Measurements from ENCODE around the gene CBR1. TPM values are rescaled to one million over a fixed set of nuclear protein-coding genes. Genes with fewer than 3 reads are reported as not detected.

Gene CBR1
- total and polyA plus RNA-seq, 2 donors (not counting 3 experiments of a cell fraction or from before 2014, with no cell fraction given): 41.3 to 124 TPM

- no peaks in the 10 kb centered on the region for H3K9me1 ChIP-seq (replicated peaks; ENCODE audit: control insufficient read depth, extremely low read depth, insufficient read depth, low read length)
- H3K9me3 ChIP-seq (replicated peaks; ENCODE audit: control insufficient read depth, insufficient read depth, low read length): no peaks in the 10 kb centered on the region
- no peak overlapping the region for H3K4me2 ChIP-seq (ENCODE audit: insufficient read depth, low read length)
- no TSS peak for BruUV-seq (replicated peaks)
- DNase-seq (ENCODE audit: low read depth, low spot score): no peak
- H2AFZ ChIP-seq (ENCODE audit: low read depth, low read length): no peak overlapping the region
- H3K4me3 ChIP-seq (replicated peaks in 1 of 3; ENCODE audit: insufficient read depth in 1 of 3, low read depth in 1 of 3, low read length in 3 of 3): no peak overlapping the region
- no peaks in the 10 kb centered on the region for H3K4me1 ChIP-seq (ENCODE audit: control insufficient read depth, extremely low read depth, insufficient read depth, low read length)
- dilution Hi-C loops (cut with MboI; ENCODE audit: extremely low pct_ligation_motif_present, low sequenced_read_pairs): no loop called here
- no peak overlapping the region for H3K9ac ChIP-seq (replicated peaks; ENCODE audit: extremely low read depth, insufficient read depth, low read length)
- no peaks in the 10 kb centered on the region for H3K79me2 ChIP-seq (ENCODE audit: control insufficient read depth, insufficient read depth, low read length)
- POLR2A ChIA-PET: no interaction called here
- H3K27me3 ChIP-seq (ENCODE audit: control insufficient read depth in 2 of 2, insufficient read depth in 2 of 2, low read length in 2 of 2): peaks cover 35 to 47% of the 10 kb centered on the region in 2 experiments
- H3K27ac ChIP-seq (ENCODE audit: insufficient read depth, low read depth, low read length): no peak overlapping the region
- no peak for FAIRE-seq
- CTCF ChIA-PET: interaction anchor here (0.6 to 1.3 kb wide), 20 partner anchors 10 to 1268 kb away, joined by 3 to 12 read pairs (median 4); partner anchors contain the start of genes CBR1 and SETD4
- H3K36me3 ChIP-seq (ENCODE audit: control insufficient read depth in 2 of 2, extremely low read depth in 1 of 2, insufficient read depth in 2 of 2, low read length in 2 of 2): no peaks in the 10 kb centered on the region
- TF ChIP-seq EZH2 (IDR thresholded peaks at IDR 0.05; ENCODE audit: borderline replicate concordance, low read depth, low read length, severe bottlenecking) (peak; percentile 64), MYC (IDR thresholded peaks at IDR 0.05; ENCODE audit: low read depth, low read length) (no peak)
- intact Hi-C loops (cut with micrococcal nuclease): no loop called here
- H4K20me1 ChIP-seq (replicated peaks; ENCODE audit: control insufficient read depth, extremely low read depth, insufficient read depth, low read length): no peaks in the 10 kb centered on the region
Observed at GRCh38 chr21:36105327-36105842, 35.6 kb downstream of the CBR1 start.

- Histone ChIP-seq H3K27ac (ENCODE audit: insufficient read depth, low read depth, low read length) (no peak overlapping the region), H3K4me2 (ENCODE audit: insufficient read depth, low read length) (no peak overlapping the region), H3K4me3 (replicated peaks in 1 of 3; ENCODE audit: insufficient read depth in 1 of 3, low read depth in 1 of 3, low read length in 3 of 3) (no peak overlapping the region), H3K9me1 (replicated peaks; ENCODE audit: control insufficient read depth, extremely low read depth, insufficient read depth, low read length) (no peaks in the 10 kb centered on the region), H3K36me3 (ENCODE audit: control insufficient read depth in 2 of 2, extremely low read depth in 1 of 2, insufficient read depth in 2 of 2, low read length in 2 of 2) (no peaks in the 10 kb centered on the region), H3K9me3 (replicated peaks; ENCODE audit: control insufficient read depth, insufficient read depth, low read length) (no peaks in the 10 kb centered on the region), H4K20me1 (replicated peaks; ENCODE audit: control insufficient read depth, extremely low read depth, insufficient read depth, low read length) (no peaks in the 10 kb centered on the region), H3K27me3 (ENCODE audit: control insufficient read depth in 2 of 2, insufficient read depth in 2 of 2, low read length in 2 of 2) (peaks cover 23 to 31% of the 10 kb centered on the region in 2 experiments), H2AFZ (ENCODE audit: low read depth, low read length) (no peak overlapping the region), H3K79me2 (ENCODE audit: control insufficient read depth, insufficient read depth, low read length) (no peaks in the 10 kb centered on the region), H3K4me1 (ENCODE audit: control insufficient read depth, extremely low read depth, insufficient read depth, low read length) (no peaks in the 10 kb centered on the region), H3K9ac (replicated peaks; ENCODE audit: extremely low read depth, insufficient read depth, low read length) (no peak overlapping the region)
- dilution Hi-C loops (cut with MboI; ENCODE audit: extremely low pct_ligation_motif_present, low sequenced_read_pairs) (no loop called here), intact Hi-C loops (cut with micrococcal nuclease) (loop anchor here (5.0 kb wide), 2 partner anchors 48 to 168 kb away; partner anchors contain the start of gene SETD4)
- CTCF ChIA-PET: interaction anchor here (1.0 to 1.2 kb wide), 2 partner anchors 14 to 50 kb away, joined by 3 to 4 read pairs; partner anchors contain the start of gene SETD4
- TF ChIP-seq MYC (IDR thresholded peaks at IDR 0.05; ENCODE audit: low read depth, low read length): no peak
- TF ChIP-seq CTCF (IDR thresholded peaks at IDR 0.05; ENCODE audit: extremely low read depth in 1 of 2, insufficient read depth in 1 of 2, low read depth in 1 of 2, low read length in 2 of 2): no peak
- no peak for TF ChIP-seq MAX (IDR thresholded peaks at IDR 0.05; ENCODE audit: insufficient read depth, insufficient read length)
- no peak for TF ChIP-seq GATA2 (IDR thresholded peaks at IDR 0.05; ENCODE audit: insufficient read depth, insufficient read length, low read depth, low read length)
- no peak for TF ChIP-seq EZH2 (IDR thresholded peaks at IDR 0.05; ENCODE audit: borderline replicate concordance, low read depth, low read length, severe bottlenecking)
- no peak for TF ChIP-seq FOS (IDR thresholded peaks at IDR 0.05; ENCODE audit: borderline replicate concordance, insufficient read depth, low read length)
- TF ChIP-seq JUN (IDR thresholded peaks at IDR 0.05; ENCODE audit: borderline replicate concordance, insufficient read depth, insufficient read length, low read depth): no peak
- no peak for TF ChIP-seq POLR2AphosphoS5 (IDR thresholded peaks at IDR 0.05; ENCODE audit: insufficient read depth, low read depth, low read length)
- no peak for TF ChIP-seq POLR2A (IDR thresholded peaks at IDR 0.05; ENCODE audit: low read depth, low read length)
- POLR2A ChIA-PET: no interaction called here
- FAIRE-seq: no peak
- no TSS peak for BruUV-seq (replicated peaks)
- no peak for DNase-seq (ENCODE audit: low read depth, low spot score)
Observed at GRCh38 chr21:36109868-36110267, 40.0 kb downstream of the CBR1 start.

All from endothelial cell of umbilical vein (primary cell).